Islet of Langerhans (tissue), 1 donor: Measurements from ENCODE around the gene VPS33A.
"Not testable (repeated sequence)": the region's sequence is repeated elsewhere in the genome, so short reads cannot be mapped to it uniquely, and the experiment has no call there.

Experiments
- FAIRE-seq: peaks from one replicate; lab custom pipeline; 2011; peaks lifted over from hg19 to GRCh38; lab: Jason Lieb, UNC

Gene VPS33A

GRCh38 chr12:122266230-122266901, at the start of gene VPS33A:
TSS of gene VPS33A (minus strand) at chr12:122266494. CDS start at chr12:122266408, 86 bp downstream.
- peak; percentile 9 for FAIRE-seq

- no peak for FAIRE-seq
Measured at GRCh38 chr12:122312926-122313325, 46.6 kb upstream of the VPS33A start.

GRCh38 chr12:122311696-122312095, 45.4 kb upstream of the VPS33A start:
- no peak for FAIRE-seq

GRCh38 chr12:122310626-122311333, 44.5 kb upstream of the VPS33A start:
- FAIRE-seq = peak; percentile 98

GRCh38 chr12:122309564-122310121, 43.3 kb upstream of the VPS33A start:
- peak; percentile 60 for FAIRE-seq

GRCh38 chr12:122308811-122309210, 42.5 kb upstream of the VPS33A start:
- no peak for FAIRE-seq

- FAIRE-seq = no peak
Measured at GRCh38 chr12:122306407-122306806, 40.1 kb upstream of the VPS33A start.

GRCh38 chr12:122304924-122305323, 38.6 kb upstream of the VPS33A start:
- no peak for FAIRE-seq

GRCh38 chr12:122303068-122303467, 36.8 kb upstream of the VPS33A start:
- no peak for FAIRE-seq

- no peak for FAIRE-seq
Measured at GRCh38 chr12:122298071-122298748, 31.9 kb upstream of the VPS33A start.

GRCh38 chr12:122297494-122297893, 31.2 kb upstream of the VPS33A start:
- no peak for FAIRE-seq

- FAIRE-seq = no peak
Measured at GRCh38 chr12:122295877-122296276, 29.6 kb upstream of the VPS33A start.

GRCh38 chr12:122293081-122293480, 26.8 kb upstream of the VPS33A start:
- FAIRE-seq = peak; percentile 45

GRCh38 chr12:122291431-122291830, 25.1 kb upstream of the VPS33A start:
- FAIRE-seq = no peak

- FAIRE-seq = no peak
Measured at GRCh38 chr12:122283680-122284079, 17.4 kb upstream of the VPS33A start.

- FAIRE-seq = no peak
Measured at GRCh38 chr12:122282061-122282460, 15.8 kb upstream of the VPS33A start.

GRCh38 chr12:122276242-122276641, 9.9 kb upstream of the VPS33A start:
- no peak for FAIRE-seq

- FAIRE-seq = no peak
Measured at GRCh38 chr12:122275459-122275858, 9.2 kb upstream of the VPS33A start.

- no peak for FAIRE-seq
Measured at GRCh38 chr12:122265886-122266229, 436 bp downstream of the VPS33A start.

- FAIRE-seq = no peak
Measured at GRCh38 chr12:122265476-122265875, 818 bp downstream of the VPS33A start.

- not testable (repeated sequence) for FAIRE-seq
Measured at GRCh38 chr12:122260735-122261134, 5.6 kb downstream of the VPS33A start.

- FAIRE-seq = not testable (repeated sequence)
Measured at GRCh38 chr12:122258939-122259338, 7.4 kb downstream of the VPS33A start.

GRCh38 chr12:122258462-122258861, 7.8 kb downstream of the VPS33A start:
- FAIRE-seq = not testable (repeated sequence)
